ENCODE measurements around the gene SVOP. TPM values are rescaled to one million over a fixed set of nuclear protein-coding genes. Genes with fewer than 3 reads are reported as not detected.

Gene SVOP
- total and polyA plus RNA-seq, 2 of the 4 experiments (the other 2 are of a cell fraction) = not detected

DNA sequence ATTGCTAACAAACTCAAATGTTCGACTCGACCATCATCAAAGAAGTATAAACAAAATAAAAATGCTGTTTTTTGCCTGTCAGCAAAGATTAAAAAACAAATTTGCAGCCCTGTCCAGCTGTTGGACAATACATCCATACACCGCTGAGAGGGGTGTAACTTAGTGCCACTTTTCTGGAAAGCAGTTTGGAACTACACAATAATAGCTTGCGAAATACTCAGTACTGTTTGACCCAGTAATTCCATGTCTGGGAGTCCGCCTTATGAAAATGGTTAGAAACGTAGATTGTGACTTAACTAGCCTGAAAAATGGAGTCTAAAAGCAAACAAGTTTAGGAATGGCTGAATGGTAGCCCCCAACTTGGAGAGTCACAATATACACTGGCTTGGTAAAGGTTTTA is 37.9 kb upstream of the SVOP start:
- intact Hi-C loops (cut with micrococcal nuclease) (no loop called here), dilution Hi-C loops (cut with HindIII; ENCODE audit: low sequenced_read_pairs, unreplicated experiment) (no loop called here), in situ Hi-C loops (cut with MboI; ENCODE audit: low sequenced_read_pairs) (no loop called here)
- Histone ChIP-seq H3K27ac (ENCODE audit: insufficient read depth, low read length) (no peak overlapping the region), H2BK20ac (ENCODE audit: low read depth, low read length) (no peak overlapping the region), H4K8ac (ENCODE audit: low read depth in 2 of 2, low read length in 2 of 2) (no peak overlapping the region), H2AFZ (replicated peaks; ENCODE audit: low read length, poor library complexity) (no peak overlapping the region), H3K9me3 (ENCODE audit: control insufficient read depth, insufficient read depth, low read length) (no peaks in the 10 kb centered on the region), H3K9me1 (ENCODE audit: insufficient read depth, low read length) (peaks cover under 1% of the 10 kb centered on the region; the same call in 1 of the 2 replicates), H2AK5ac (ENCODE audit: low read depth, low read length) (no peak overlapping the region), H3K9ac (ENCODE audit: low read depth, low read length) (no peak overlapping the region), H3K4me2 (ENCODE audit: low read depth, low read length) (no peak overlapping the region), H3K18ac (ENCODE audit: low read depth, low read length) (no peak overlapping the region), H3K4me3 (ENCODE audit: insufficient read depth, low read depth, low read length) (no peak overlapping the region), H2BK120ac (ENCODE audit: low read depth, low read length) (no peak overlapping the region), H3K4ac (ENCODE audit: low read depth, low read length) (no peak overlapping the region), H2BK5ac (ENCODE audit: low read depth, low read length, poor library complexity, severe bottlenecking) (no peak overlapping the region), H4K91ac (ENCODE audit: insufficient read depth, low read depth, low read length) (no peak overlapping the region), H3K4me1 (ENCODE audit: control insufficient read depth, insufficient read depth, low read length) (no peaks in the 10 kb centered on the region), H2AK9ac (replicated peaks; ENCODE audit: low read depth, low read length, poor library complexity) (no peak overlapping the region), H3K14ac (replicated peaks; ENCODE audit: low read depth, low read length) (no peak overlapping the region), H4K20me1 (ENCODE audit: insufficient read depth, low read length) (no peaks in the 10 kb centered on the region), H3K36me3 (ENCODE audit: control insufficient read depth, insufficient read depth, low read length) (peaks cover 8% of the 10 kb centered on the region), H4K5ac (ENCODE audit: low read depth, low read length) (no peak overlapping the region), H3K23ac (ENCODE audit: low read depth, low read length) (no peak overlapping the region), H3K79me1 (ENCODE audit: low read depth in 1 of 2, low read length in 2 of 2) (peaks cover 1 to 4% of the 10 kb centered on the region in 2 experiments; a peak in 3 of 4 replicates), H2BK15ac (ENCODE audit: low read depth, low read length) (no peak overlapping the region), H3K56ac (ENCODE audit: extremely low read depth, insufficient read depth, low read length) (no peak overlapping the region), H3K27me3 (ENCODE audit: control insufficient read depth, insufficient read depth, low read length) (no peaks in the 10 kb centered on the region)
- no CpG with 5 or more reads among the region's 6 CpGs for WGBS, 2 experiments (ENCODE audit: extremely low coverage in 2 of 2, insufficient read length in 1 of 2)
- POLR2A ChIA-PET (ENCODE audit: unreplicated experiment) = no interaction called here
- no TSS peak for BruUV-seq (replicated peaks)
- TF ChIP-seq CEBPB (IDR thresholded peaks at IDR 0.05; ENCODE audit: low read depth, low read length) (no peak), MAFK (IDR thresholded peaks at IDR 0.05; ENCODE audit: low read depth, low read length) (no peak), RCOR1 (IDR thresholded peaks at IDR 0.05; ENCODE audit: insufficient replicate concordance, low read length) (no peak), FOS (IDR thresholded peaks at IDR 0.05; ENCODE audit: low read depth, low read length) (no peak), POLR2A (IDR thresholded peaks at IDR 0.05; ENCODE audit: low read depth, low read length) (no peak), BHLHE40 (IDR thresholded peaks at IDR 0.05; ENCODE audit: low read depth, low read length) (no peak), MXI1 (IDR thresholded peaks at IDR 0.05; ENCODE audit: borderline replicate concordance, low read depth, low read length) (no peak), MAZ (IDR thresholded peaks at IDR 0.05; ENCODE audit: borderline replicate concordance, low read depth, low read length) (no peak), SMC3 (IDR thresholded peaks at IDR 0.05; ENCODE audit: low read depth, low read length) (no peak), ELK1 (IDR thresholded peaks at IDR 0.05; ENCODE audit: borderline replicate concordance, low read depth, low read length) (no peak), CHD1 (IDR thresholded peaks at IDR 0.05; ENCODE audit: low read depth, low read length) (no peak), NFE2L2 (IDR thresholded peaks at IDR 0.05; ENCODE audit: low read depth, low read length) (no peak), CTCF (conservative IDR thresholded peaks at IDR 0.05; ENCODE audit: low read depth, low read length) (no peak), RAD21 (IDR thresholded peaks at IDR 0.05; ENCODE audit: low read length) (no peak)
- TF ChIP-seq, protein P1, sequence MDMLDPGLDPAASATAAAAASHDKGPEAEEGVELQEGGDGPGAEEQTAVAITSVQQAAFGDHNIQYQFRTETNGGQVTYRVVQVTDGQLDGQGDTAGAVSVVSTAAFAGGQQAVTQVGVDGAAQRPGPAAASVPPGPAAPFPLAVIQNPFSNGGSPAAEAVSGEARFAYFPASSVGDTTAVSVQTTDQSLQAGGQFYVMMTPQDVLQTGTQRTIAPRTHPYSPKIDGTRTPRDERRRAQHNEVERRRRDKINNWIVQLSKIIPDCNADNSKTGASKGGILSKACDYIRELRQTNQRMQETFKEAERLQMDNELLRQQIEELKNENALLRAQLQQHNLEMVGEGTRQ (IDR thresholded peaks at IDR 0.05; ENCODE audit: low read depth, low read length) = no peak
- ATAC-seq (ENCODE audit: low read depth) (no peak), DNase-seq (no peak)
- CTCF ChIA-PET = no interaction called here
